ENCODE data around the gene SLC25A14. TPM values are rescaled to one million over a fixed set of nuclear protein-coding genes. Genes with fewer than 3 reads are reported as not detected.

Gene SLC25A14
- total RNA-seq, 4 donors from 2014 or later: 4.4 to 7.5 (median 5.8) TPM

GRCh38 chrX:130343411-130343810 lies 3.7 kb downstream of the SLC25A14 start:
- TF ChIP-seq CTCF (IDR thresholded peaks at IDR 0.05; ENCODE audit: low read depth): no peak

DNA sequence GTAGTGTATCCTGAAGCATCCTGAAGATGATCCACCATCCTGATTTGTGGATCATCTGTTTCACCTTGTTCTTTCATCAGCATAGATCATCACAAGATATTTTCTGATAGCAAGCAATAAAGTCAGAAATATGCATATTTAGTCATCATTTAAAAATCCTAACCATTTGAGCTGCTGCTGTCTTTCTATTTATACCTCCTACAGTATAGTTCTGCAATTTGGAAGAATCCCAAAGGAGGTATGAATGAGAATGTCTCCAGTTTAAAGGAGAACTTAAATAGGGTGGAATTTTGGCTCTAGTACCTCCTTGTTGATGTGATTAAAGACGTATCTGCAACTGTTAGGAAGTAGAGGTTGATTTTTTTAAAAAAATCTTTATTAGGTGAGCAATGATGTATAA lies 7.6 kb downstream of the SLC25A14 start:
- no peak for TF ChIP-seq CTCF (IDR thresholded peaks at IDR 0.05; ENCODE audit: low read depth)

GRCh38 chrX:130351567-130351966 lies 11.8 kb downstream of the SLC25A14 start:
- TF ChIP-seq CTCF (IDR thresholded peaks at IDR 0.05; ENCODE audit: low read depth): no peak

DNA sequence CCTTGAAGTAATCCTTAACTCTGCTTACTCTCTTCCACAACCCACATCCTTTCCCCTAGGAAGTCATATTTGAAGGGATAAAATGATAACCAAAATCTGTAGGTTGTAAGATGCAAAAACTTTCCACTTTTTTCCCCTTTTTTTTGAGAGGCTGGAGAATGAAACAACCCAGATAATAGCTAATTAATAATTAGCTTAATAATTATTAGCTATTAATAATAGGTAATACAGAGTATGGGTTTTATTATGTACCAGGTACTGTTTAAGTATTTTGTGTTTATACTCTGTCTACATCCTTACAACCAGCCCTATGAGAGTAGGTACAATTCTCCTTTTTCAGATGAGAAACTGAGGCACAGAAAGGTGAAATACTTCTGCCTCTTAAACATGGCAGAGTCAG lies 36.4 kb downstream of the SLC25A14 start:
- TF ChIP-seq CTCF (IDR thresholded peaks at IDR 0.05; ENCODE audit: low read depth): no peak

DNA sequence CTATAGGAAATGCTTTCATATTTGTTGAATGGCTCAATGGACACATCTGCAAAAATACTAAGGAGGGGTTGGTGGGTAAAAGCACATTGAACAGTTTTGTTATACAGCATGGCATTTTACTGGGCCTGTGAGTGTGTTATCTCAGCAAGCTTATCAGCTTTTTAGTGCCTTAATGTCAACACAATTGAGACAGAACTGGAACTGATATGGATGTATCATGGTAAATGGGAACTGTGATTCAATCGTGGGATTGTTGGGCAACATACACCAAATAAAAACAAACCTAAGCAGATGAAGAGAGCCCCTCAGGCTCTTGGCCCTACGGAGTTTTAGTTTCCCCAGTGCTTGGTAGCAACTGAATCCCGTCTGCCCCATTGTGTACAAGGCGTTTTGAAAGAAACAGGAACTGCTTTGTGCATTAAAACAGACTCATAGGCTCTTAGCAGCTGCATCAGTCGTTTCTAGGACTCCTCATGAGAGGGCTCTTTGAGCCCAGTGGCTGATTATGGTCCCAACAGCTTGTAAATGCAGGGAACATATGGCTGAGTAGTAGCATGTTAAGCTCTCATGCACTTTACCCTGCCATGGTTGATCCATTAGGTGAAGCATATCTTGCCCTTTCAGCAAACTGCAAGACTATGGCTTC lies 38.4 kb downstream of the SLC25A14 start:
- TF ChIP-seq CTCF (IDR thresholded peaks at IDR 0.05; ENCODE audit: low read depth): no peak

GRCh38 chrX:130385520-130385919 lies 45.8 kb downstream of the SLC25A14 start, which contains the start of gene GPR119:
Gene GPR119, minus strand, starts transcription at chrX:130385674. Its CDS starts 227 bp downstream, at chrX:130385447.
- no peak for TF ChIP-seq CTCF (IDR thresholded peaks at IDR 0.05; ENCODE audit: low read depth)

DNA sequence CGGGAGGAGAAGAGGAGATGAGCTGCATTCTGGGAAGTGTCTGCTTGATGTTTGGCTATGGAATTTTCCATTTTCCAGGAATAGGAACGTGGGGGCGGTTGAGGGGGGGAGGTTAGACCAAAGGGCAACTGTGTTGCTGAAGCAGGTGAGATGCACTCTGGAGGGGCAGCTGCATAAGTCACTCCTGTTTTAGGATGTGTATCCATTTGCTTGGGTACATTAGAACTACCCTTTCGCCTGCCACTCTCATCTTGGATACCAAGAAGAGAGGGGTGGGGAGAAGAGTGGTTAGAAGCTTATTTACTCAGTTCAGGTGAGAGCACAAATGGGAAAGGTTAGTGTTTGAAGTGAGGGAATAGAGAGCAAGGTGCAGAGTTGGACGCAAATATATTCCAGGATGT lies 46.7 kb downstream of the SLC25A14 start:
- TF ChIP-seq CTCF (IDR thresholded peaks at IDR 0.05; ENCODE audit: low read depth): no peak
